ENCODE data around the gene USP32.
A peak's percentile ranks its signal among the peaks of the same experiment; 100 is the strongest.

The USP32 gene

DNA sequence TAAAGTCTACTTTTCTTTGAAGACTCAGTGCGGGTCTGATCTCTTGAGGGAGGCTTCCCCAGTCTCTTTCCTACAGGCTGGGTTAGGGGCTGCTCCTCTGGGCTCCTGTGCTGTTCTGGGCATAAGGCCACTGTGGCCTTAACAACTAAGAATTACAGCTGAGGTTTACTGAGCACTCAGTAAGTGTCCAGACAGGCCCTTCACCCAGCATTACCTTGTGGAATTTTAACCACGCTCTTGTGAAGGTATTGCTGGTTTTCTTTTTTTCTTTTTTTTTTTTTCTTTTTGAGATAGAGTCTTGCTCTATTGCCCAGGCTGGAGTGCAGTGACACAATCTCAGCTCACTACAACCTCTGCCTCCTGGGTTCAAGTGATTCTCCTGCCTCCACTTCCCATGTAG, 245.7 kb downstream of the USP32 start:
- Mint-ChIP-seq H3K27me3 (peaks cover 94% of the 10 kb centered on the region), H3K27ac (no peak overlapping the region), H3K4me1 (ENCODE audit: low read depth) (peaks cover 28% of the 10 kb centered on the region), H3K9me3 (no peaks in the 10 kb centered on the region), H3K4me3 (no peak overlapping the region), H3K36me3 (ENCODE audit: low read depth) (no peaks in the 10 kb centered on the region)
- DNase-seq, result no peak

DNA sequence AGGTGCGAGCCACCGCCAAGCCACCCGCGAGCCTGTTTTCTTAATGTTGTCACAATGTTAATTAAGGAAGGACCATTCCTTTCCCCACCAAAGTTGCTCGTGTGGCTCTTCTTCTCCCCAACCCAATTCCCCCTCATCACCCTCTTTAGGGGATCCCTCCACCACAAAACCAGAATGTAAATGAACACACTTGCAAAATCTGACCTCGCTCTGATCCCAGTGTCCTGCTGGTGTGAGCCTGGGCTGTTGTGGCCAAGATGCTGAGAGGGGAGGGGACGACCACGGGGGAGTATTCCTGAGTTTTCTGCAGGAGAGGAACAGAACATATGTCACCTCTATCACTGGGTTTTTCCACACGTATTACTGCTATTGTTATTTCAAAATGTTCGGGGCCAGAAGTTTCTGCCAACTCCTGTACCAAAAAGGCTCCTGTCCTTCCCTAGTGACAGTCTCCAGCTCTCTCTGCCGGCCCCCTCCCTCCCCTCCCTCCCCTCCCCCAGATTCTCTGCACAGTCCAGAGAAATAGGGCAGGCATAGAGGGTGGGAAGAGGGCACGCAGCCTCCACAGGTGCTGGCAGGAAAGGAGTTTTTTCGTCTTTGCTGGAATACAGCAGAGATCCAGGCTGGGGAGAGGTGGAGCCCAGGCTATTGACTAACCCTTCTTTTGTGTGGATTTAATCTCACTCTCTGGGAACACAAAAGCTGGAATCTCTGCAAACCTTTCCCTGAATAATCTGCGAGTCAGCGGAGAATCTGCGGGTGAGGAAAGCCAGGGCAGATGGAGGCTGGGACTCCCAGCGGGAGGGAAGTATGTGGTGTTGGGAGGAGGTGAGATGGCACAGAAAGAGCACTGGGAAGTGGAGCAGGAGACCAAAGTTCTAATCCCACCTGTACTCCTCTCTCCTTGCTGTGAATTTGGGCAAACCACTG, 246.7 kb downstream of the USP32 start:
- peaks cover 25% of the 10 kb centered on the region for H3K4me1 Mint-ChIP-seq (ENCODE audit: low read depth)
- H3K27me3 Mint-ChIP-seq, result peaks cover 94% of the 10 kb centered on the region
- no peaks in the 10 kb centered on the region for H3K36me3 Mint-ChIP-seq (ENCODE audit: low read depth)
- no peak overlapping the region for H3K27ac Mint-ChIP-seq
- DNase-seq, result no peak
- no peaks in the 10 kb centered on the region for H3K9me3 Mint-ChIP-seq
- no peak overlapping the region for H3K4me3 Mint-ChIP-seq

DNA sequence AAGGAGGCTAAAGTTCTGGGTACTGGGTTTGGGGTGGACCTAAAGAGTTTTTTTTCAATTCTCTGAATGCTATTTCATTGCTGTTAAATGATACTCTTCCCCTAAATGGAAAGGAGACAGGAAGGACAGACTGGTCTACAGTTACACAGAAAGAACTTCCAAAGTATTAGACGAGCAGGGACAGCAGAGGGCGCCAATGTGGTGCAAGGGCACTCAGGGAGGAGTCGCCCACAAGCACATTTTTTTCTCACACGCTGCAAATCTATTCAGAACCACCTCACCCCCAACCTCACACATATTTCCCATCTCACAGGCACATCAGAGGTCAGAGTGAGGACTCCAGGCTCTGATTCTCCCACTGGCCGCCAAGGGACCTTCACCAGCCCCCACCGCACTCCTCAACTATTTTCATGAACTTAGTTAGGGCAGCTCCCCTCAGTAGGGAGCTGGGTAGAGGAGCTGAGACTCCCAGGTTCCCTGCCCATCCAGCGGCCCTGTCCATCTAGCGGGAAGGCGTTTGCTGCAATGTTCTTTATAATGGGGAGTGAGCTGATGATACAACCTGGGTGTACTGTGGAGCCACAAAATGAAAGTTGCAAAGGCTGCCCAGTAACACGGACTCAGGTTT, 248.9 kb downstream of the USP32 start:
- H3K27me3 Mint-ChIP-seq, result peaks cover 95% of the 10 kb centered on the region
- H3K36me3 Mint-ChIP-seq (ENCODE audit: low read depth), result no peaks in the 10 kb centered on the region
- H3K4me3 Mint-ChIP-seq, result no peak overlapping the region

DNA sequence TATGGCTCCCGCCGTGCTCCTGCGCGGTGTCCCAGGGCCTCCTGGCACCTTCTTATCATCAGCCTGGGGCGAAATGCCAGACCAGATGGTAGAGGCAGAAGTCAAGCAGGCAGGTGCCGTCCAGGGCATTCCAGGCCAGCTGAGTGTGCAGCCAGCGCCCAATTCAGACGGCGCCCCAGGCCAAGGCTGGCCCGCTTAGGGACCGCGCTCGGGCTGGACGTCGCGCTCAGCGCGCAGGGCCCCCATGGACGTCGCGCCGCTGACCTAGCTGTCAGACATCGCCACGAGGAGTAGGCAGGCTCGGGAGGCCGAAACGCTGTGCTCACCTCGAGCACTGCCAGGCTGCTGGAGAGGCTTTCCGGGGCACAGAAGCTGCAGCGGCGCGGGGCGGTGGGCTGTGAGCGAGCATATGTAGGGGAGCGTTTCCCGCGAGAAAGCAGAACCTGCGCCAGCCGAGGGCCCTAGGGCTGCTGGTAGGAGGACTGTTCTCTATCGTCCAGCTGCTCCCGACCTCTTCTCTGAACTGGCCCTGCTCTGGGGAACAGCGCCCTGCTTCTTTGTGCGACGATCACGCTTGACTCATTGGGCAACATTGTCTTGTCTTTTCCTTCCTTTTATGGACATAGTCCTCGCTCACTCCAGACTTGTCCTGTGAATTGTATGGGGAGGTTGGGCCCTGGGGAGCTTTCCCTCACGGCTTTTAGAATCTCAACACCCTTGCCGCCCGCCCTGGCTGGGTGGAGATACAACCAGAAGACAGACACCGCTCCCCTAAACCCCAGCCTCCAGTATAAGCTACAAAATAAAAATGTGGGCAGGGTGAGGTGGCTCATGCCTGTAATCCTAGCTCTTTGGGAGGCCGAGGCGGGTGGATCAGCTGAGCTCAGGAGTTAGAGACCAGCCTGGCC, 250.6 kb downstream of the USP32 start:
- no peaks in the 10 kb centered on the region for H3K9me3 Mint-ChIP-seq
- H3K4me1 Mint-ChIP-seq (ENCODE audit: low read depth), result peaks cover 27% of the 10 kb centered on the region
- H3K27ac Mint-ChIP-seq, result no peak overlapping the region
- H3K36me3 Mint-ChIP-seq (ENCODE audit: low read depth), result no peaks in the 10 kb centered on the region
- no peak overlapping the region for H3K4me3 Mint-ChIP-seq
- DNase-seq, result no peak
- peaks cover 88% of the 10 kb centered on the region for H3K27me3 Mint-ChIP-seq

More for the DNA sequence above, 248.9 kb downstream of the USP32 start:
- Mint-ChIP-seq H3K27ac (no peak overlapping the region), H3K4me1 (ENCODE audit: low read depth) (peaks cover 27% of the 10 kb centered on the region), H3K9me3 (no peaks in the 10 kb centered on the region)
- peak; percentile 80 for DNase-seq

DNA sequence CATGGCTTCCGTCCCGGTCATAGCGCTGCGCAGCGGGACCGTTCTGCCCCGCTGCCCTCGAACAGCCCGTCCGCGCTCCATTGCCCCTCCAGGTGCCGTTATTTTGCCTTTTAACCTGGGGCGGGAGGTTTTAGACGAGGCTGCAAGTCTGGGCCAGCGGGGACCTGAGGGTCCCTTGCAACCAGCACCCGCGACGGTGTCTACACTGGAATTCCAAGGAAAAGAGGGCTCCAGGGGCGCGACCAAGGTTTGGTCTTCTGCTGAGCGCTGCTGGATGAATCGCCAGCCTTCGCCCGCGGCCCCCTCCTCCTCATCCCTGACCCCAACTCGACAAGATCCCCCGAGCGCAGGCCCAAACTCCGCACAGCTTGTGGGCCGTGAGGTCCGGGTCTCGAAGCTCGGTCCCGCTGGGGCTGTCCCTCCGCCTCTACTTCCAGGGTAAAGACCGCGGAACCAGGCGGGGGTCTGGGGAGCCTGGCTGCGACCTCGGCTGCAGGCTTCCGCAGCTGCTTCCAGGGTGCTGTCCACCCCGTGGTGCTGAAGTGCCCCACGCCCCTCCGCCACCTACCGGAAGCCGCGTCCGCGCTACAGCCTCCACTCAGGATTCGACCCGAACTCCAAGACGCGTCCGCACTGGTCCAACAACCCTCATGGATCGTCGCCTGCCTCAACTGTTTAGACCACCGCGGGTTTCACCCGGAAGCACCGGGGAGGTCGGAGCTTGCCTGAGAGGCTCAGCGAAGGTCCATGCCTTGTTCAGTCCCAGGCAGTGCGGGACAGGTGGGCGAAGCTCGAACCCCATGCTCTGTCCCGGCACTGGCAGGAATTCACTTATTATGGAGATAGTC, 252.3 kb downstream of the USP32 start:
- Mint-ChIP-seq H3K27ac (no peak overlapping the region), H3K27me3 (peaks cover 74% of the 10 kb centered on the region), H3K36me3 (ENCODE audit: low read depth) (peaks cover 8% of the 10 kb centered on the region), H3K4me3 (no peak overlapping the region), H3K9me3 (peaks cover 4% of the 10 kb centered on the region), H3K4me1 (ENCODE audit: low read depth) (peaks cover 40% of the 10 kb centered on the region)
- DNase-seq, result peak; percentile 77

DNA sequence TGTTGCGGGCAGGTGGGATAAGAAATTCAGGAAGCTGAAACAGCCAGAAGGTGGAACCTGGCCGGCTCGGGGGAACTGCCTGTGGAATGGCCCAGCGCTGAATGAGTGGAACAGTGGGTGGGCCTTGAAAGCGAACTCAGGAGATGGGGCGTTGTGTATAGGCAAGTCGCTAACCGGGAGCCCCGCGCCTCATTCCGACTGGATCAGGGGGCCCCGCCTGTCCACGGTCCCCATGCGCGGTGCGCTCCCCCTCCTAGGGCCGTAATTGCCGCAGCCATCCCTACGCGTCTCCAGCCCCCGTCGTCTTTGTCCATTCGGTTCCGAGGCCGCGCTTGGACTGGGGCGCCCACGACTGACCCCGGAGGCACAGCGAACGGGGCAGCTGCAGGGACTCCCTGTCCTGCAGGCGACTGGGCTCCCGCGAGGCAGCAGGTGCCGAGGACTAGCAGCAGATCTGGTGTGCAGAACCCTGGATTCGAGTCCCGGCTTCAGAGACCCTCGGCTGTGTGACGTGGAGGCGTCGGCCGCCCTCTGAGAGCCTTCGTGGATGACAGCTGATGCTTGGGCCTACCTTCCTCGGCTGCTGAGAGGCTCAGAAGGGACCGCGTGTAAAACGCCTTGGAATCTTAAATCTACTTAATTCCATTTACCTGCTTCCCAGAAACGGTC, 253.0 kb downstream of the USP32 start:
- H3K9me3 Mint-ChIP-seq, result peaks cover 4% of the 10 kb centered on the region
- H3K4me1 Mint-ChIP-seq (ENCODE audit: low read depth), result peaks cover 45% of the 10 kb centered on the region
- H3K27ac Mint-ChIP-seq, result no peak overlapping the region
- peaks cover 66% of the 10 kb centered on the region for H3K27me3 Mint-ChIP-seq
- peaks cover 10% of the 10 kb centered on the region for H3K36me3 Mint-ChIP-seq (ENCODE audit: low read depth)
- DNase-seq, result no peak
- H3K4me3 Mint-ChIP-seq, result no peak overlapping the region

DNA sequence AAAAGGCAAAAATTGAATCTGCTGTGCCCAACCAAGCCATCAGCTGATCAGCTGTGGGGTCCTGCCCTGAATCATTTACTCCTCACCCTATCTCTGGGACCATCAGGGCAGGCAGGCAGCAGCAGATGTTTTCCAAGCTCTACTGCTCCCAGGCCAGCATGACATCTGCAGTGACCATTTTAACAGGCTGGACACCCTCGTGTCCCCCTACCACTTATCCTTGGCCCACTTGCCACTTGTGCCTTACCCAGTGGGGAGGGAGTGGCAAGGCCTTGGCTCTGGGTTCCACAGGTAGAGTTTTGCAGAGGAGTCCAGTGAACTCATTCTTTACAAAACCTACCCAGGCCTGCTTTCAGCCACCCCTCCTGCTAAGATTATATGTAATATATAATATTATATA, 254.2 kb downstream of the USP32 start:
- Mint-ChIP-seq H3K36me3 (ENCODE audit: low read depth) (peaks cover 13% of the 10 kb centered on the region), H3K27ac (no peak overlapping the region), H3K4me1 (ENCODE audit: low read depth) (peaks cover 41% of the 10 kb centered on the region), H3K4me3 (no peak overlapping the region), H3K9me3 (peaks cover 4% of the 10 kb centered on the region), H3K27me3 (peaks cover 55% of the 10 kb centered on the region)
- DNase-seq, result no peak

DNA sequence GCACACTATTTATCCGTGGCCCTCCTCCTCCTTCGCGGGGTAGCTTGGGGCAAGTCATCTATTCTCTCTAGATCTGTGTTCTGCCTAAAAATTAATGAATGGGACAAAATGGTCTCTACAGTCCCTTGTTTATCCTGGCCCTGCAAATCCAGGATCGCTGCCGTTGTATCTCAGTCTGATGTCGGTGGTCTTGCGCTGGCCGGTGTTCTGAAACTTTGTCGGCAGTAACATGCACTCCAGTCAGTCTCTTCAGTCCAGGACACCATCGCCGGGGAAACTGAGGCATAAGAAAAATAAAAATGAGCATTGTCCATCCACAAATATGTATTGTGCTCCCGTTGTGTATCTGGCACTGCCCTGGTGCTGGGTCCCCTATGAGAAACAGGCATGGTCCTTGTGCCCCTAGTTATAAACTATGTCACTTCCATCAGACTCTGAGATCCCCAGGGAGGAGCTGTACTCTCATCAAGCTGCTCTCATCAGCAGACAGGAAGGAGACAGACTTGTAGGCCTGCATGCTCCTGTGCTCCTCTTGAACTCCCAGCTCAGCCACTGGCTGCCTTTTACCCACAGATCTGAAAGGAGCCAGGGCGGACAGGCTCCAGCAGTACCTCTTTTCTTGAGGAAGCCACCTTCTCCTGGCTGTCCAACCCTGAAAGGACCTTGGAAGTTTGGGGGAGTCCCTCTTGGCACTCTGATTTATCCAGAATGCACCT, 255.8 kb downstream of the USP32 start:
- H3K4me1 Mint-ChIP-seq (ENCODE audit: low read depth), result peaks cover 39% of the 10 kb centered on the region
- peaks cover 38% of the 10 kb centered on the region for H3K27me3 Mint-ChIP-seq
- H3K4me3 Mint-ChIP-seq, result peak overlapping the region; percentile 85
- H3K9me3 Mint-ChIP-seq, result peaks cover 4% of the 10 kb centered on the region
- peaks cover 23% of the 10 kb centered on the region for H3K36me3 Mint-ChIP-seq (ENCODE audit: low read depth)
- no peak for DNase-seq
- H3K27ac Mint-ChIP-seq, result no peak overlapping the region

DNA sequence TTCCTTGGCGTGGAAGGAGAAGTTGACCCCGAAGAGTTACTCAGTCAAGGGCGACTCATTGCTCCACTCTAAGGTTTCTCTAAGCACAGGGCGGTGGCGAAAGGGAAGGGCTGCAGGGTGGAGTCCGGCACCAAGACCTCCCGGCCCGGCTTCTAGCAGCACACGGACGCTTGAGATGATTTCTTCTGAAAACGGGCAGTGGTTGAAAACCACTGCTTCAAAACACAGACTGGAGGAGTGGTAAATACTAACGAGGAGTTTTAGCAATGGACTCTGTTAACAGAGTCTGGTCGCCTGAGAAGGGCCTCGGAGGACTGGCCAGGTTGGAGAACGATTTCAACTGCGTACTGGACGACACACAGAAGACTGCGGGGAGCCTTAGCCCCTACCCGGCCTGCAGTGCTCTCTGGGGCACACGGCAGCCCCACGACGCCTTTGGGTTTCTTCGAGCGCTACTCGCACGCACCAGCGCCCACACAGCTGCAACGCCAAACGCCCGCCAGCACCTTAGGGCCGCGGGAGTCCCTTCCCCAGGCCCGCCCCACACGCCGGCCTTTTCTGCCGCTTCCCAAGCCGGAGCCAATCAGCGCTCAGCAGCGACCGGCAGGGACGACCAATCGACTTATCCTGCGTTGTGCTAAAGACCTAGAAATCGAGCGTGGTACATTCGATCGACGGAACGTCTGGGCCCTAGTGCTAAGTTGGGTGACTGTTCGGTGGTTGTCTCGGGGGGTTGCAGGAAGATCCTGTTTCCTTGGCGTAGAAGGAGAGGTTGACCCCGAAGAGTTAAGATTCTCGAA, 256.6 kb downstream of the USP32 start:
- peak overlapping the region; percentile 85 for H3K4me3 Mint-ChIP-seq
- peaks cover 36% of the 10 kb centered on the region for H3K4me1 Mint-ChIP-seq (ENCODE audit: low read depth)

DNA sequence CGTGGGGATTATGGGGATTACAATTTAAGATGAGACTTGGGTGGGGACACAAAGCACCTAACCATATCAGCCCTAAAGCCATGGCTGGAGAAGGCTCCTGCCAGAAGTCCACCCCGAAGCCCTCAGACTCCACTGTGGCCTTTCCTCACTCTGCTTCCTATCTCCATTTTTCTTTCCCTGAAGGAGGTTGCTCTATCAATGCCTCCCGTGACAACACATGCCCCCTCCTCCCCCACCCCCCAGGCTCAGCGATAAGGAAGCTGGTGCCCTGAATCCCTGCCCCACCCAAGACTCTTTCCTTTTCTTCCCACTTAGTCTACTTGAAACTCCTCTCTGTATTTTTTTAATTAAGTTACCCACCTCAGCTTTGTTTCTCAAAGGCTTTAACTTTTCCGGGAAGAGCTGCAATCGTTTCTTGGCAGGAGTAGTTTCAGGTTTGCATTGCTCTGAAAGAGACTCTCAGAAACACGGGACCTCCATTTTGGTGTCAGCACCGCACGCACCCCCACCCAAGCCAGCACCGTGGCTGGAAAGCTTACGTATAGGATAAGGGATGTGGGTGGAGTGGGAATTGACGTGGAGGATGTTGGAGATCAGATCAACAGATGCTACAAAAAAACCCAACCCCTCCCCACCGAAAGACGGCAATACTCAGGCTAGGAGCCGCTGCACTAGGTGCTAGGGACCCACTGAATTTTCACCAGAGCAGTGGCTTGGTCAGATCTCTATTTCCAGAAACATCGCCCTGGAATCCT, 257.4 kb downstream of the USP32 start:
- peak overlapping the region; percentile 89 for H3K27ac Mint-ChIP-seq
- DNase-seq, result peak; percentile 51
- H3K27me3 Mint-ChIP-seq, result peaks cover 23% of the 10 kb centered on the region
- H3K4me1 Mint-ChIP-seq (ENCODE audit: low read depth), result peaks cover 29% of the 10 kb centered on the region
- peak overlapping the region; percentile 85 for H3K4me3 Mint-ChIP-seq
- H3K9me3 Mint-ChIP-seq, result peaks cover 4% of the 10 kb centered on the region
- peaks cover 23% of the 10 kb centered on the region for H3K36me3 Mint-ChIP-seq (ENCODE audit: low read depth)

More for the DNA sequence above, 256.6 kb downstream of the USP32 start:
- Mint-ChIP-seq H3K9me3 (peaks cover 4% of the 10 kb centered on the region), H3K36me3 (ENCODE audit: low read depth) (peaks cover 23% of the 10 kb centered on the region), H3K27me3 (peaks cover 31% of the 10 kb centered on the region), H3K27ac (peak overlapping the region; percentile 89)
- peak; percentile 87 for DNase-seq

DNA sequence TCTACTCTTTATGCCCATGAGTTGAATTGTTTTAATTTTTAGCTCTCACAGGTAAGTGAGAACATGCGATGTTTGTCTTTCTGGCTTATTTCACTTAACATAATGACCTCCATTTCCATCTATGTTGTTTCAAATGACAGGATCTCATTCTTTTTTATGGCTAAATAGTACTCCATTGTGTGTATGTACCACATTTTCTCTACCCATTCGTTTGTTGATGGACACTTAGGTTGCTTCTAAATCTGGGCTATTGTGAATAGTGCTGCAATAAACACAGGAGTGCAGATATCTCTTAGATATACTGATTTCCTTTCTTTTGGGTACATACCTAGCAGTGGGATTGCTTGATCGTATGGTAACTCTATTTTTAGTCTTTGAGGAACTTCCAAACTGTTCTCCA, 261.5 kb downstream of the USP32 start:
- no peak overlapping the region for H3K4me3 Mint-ChIP-seq
- H3K9me3 Mint-ChIP-seq, result no peaks in the 10 kb centered on the region
- peaks cover 5% of the 10 kb centered on the region for H3K27me3 Mint-ChIP-seq
- H3K27ac Mint-ChIP-seq, result no peak overlapping the region
- peaks cover 23% of the 10 kb centered on the region for H3K36me3 Mint-ChIP-seq (ENCODE audit: low read depth)
- peaks cover 20% of the 10 kb centered on the region for H3K4me1 Mint-ChIP-seq (ENCODE audit: low read depth)
- DNase-seq, result no peak

DNA sequence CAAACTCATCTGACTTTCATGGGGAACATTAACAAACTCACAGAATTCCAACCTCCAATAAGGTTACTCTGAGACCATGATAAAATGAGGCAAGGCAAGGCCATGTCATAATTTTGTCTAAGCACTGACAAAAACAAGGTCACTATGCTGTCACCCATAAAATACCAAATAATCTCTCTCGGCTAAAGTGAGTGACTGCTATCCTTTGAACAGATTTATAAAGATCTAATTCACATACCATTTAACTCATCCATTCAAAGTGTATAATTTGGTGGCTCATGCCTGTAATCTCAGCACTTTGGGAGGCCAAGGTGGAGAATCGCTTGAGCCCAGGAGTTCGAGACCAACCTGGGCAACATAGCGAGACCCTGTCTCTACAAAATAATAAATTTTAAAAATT, 262.8 kb downstream of the USP32 start:
- peaks cover 14% of the 10 kb centered on the region for H3K36me3 Mint-ChIP-seq (ENCODE audit: low read depth)
- peaks cover 7% of the 10 kb centered on the region for H3K4me1 Mint-ChIP-seq (ENCODE audit: low read depth)
- H3K27ac Mint-ChIP-seq, result no peak overlapping the region
- no peak overlapping the region for H3K4me3 Mint-ChIP-seq
- no peak for DNase-seq
- H3K9me3 Mint-ChIP-seq, result no peaks in the 10 kb centered on the region
- H3K27me3 Mint-ChIP-seq, result peaks cover 5% of the 10 kb centered on the region
